ENCODE data around the gene PNMA6E. TPM values are rescaled to one million over a fixed set of nuclear protein-coding genes. Genes with fewer than 3 reads are reported as not detected.

Gene PNMA6E
- polyA plus RNA-seq, 3 donors from 2014 or later: not detected

GRCh38 chrX:153361781-153362397 lies 39.3 kb downstream of the PNMA6E start:
- H3K9me3 Mint-ChIP-seq: no peaks in the 10 kb centered on the region
- peaks cover 0 to 4% (median 0%) of the 10 kb centered on the region in 3 donors for H3K36me3 Mint-ChIP-seq
- no peak for DNase-seq
- H3K27ac Mint-ChIP-seq: no peak overlapping the region
- H3K27me3 Mint-ChIP-seq (ENCODE audit: low read depth in 3 of 3): peaks cover 0 to 5% (median 5%) of the 10 kb centered on the region in 3 donors
- H3K4me3 Mint-ChIP-seq: no peak overlapping the region
- no peaks in the 10 kb centered on the region for H3K4me1 Mint-ChIP-seq

DNA sequence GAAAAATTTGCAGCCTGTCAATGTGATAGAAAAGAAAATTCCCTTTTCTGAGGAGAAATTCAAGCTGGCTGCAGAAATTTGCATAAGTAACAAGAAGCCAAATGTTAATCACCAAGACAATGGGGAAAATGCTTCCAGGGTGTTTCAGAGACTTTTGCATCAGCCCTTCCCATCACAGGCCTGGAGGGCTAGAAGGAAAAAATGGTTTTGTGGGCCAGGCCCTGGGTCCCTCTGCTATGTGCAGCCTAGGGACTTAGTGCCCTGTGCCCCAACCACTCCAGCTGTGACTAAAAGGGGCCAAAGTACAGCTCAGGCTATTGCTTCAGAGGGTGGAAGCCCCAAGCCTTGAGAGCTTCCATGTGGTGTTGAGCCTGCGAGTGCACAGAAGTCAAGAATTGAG lies 43.3 kb downstream of the PNMA6E start:
- H3K27ac Mint-ChIP-seq: no peak overlapping the region
- DNase-seq: no peak
- H3K36me3 Mint-ChIP-seq: peaks cover 0 to 4% (median 0%) of the 10 kb centered on the region in 3 donors
- H3K4me1 Mint-ChIP-seq: no peaks in the 10 kb centered on the region
- H3K9me3 Mint-ChIP-seq: no peaks in the 10 kb centered on the region
- no peak overlapping the region for H3K4me3 Mint-ChIP-seq
- peaks cover 0 to 2% (median under 1%) of the 10 kb centered on the region in 3 donors for H3K27me3 Mint-ChIP-seq (ENCODE audit: low read depth in 3 of 3)

GRCh38 chrX:153353416-153353815 lies 47.7 kb downstream of the PNMA6E start:
- H3K36me3 Mint-ChIP-seq: peaks cover 0 to 3% (median 0%) of the 10 kb centered on the region in 3 donors
- no peaks in the 10 kb centered on the region for H3K9me3 Mint-ChIP-seq
- no peak overlapping the region for H3K4me3 Mint-ChIP-seq
- DNase-seq: no peak
- H3K27ac Mint-ChIP-seq: no peak overlapping the region
- H3K4me1 Mint-ChIP-seq: no peaks in the 10 kb centered on the region
- peaks cover 0 to 7% (median 0%) of the 10 kb centered on the region in 3 donors for H3K27me3 Mint-ChIP-seq (ENCODE audit: low read depth in 3 of 3)

- peaks cover 0 to 7% (median 0%) of the 10 kb centered on the region in 3 donors for H3K27me3 Mint-ChIP-seq (ENCODE audit: low read depth in 3 of 3)
- no peak overlapping the region for H3K27ac Mint-ChIP-seq
- no peaks in the 10 kb centered on the region for H3K4me1 Mint-ChIP-seq
- no peak for DNase-seq
- H3K36me3 Mint-ChIP-seq: peaks cover 0 to 3% (median 0%) of the 10 kb centered on the region in 3 donors
- no peak overlapping the region for H3K4me3 Mint-ChIP-seq
- H3K9me3 Mint-ChIP-seq: no peaks in the 10 kb centered on the region
Observed at GRCh38 chrX:153352858-153353257, 48.3 kb downstream of the PNMA6E start.

DNA sequence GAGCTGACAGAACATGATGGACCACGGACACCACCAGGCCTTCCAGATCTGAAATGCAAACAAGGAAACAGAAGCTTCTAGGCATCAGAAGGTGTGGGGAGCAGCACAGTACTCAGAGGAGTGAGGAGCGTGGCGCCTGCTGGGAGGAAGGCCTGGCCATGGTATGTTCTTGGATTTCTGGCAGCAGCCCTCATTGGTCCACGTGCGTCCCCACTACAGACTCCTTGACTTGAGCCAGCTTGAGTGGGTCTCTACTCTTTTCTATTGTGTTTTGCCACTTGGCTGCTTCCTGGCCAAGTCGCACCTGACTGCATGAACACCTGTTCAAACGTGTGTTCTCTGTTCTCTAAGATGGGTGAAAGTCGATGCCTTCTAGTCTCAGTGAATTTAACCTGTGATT lies 49.2 kb downstream of the PNMA6E start:
- no peaks in the 10 kb centered on the region for H3K4me1 Mint-ChIP-seq
- H3K4me3 Mint-ChIP-seq: no peak overlapping the region
- no peak for DNase-seq
- H3K9me3 Mint-ChIP-seq: no peaks in the 10 kb centered on the region
- H3K36me3 Mint-ChIP-seq: peaks cover 0 to 5% (median under 1%) of the 10 kb centered on the region in 3 donors
- no peak overlapping the region for H3K27ac Mint-ChIP-seq
- peaks cover 0 to 7% (median 0%) of the 10 kb centered on the region in 3 donors for H3K27me3 Mint-ChIP-seq (ENCODE audit: low read depth in 3 of 3)

DNA sequence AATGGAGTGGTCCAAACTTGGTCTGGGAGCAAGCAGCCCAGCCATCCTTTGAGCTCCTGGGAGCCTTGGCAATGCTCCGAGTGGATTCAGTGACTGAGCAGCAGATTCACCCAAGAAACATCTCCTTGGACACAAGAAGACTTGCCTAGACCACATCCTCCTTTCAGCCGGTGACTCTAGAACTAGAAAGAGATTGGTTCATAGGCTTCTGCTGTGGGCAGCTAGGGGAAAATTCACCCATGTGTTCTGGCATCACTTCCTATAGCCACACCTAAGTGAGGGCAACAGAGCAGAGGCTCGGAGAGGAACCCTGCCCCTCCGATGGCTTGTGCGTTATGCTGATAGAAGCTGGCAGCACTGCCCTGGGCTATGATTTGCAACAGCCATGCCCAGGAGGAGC lies 51.2 kb downstream of the PNMA6E start:
- H3K4me1 Mint-ChIP-seq: no peaks in the 10 kb centered on the region
- H3K9me3 Mint-ChIP-seq: no peaks in the 10 kb centered on the region
- no peak for DNase-seq
- no peak overlapping the region for H3K27ac Mint-ChIP-seq
- H3K36me3 Mint-ChIP-seq: peaks cover 0 to 10% (median 3%) of the 10 kb centered on the region in 3 donors
- peaks cover 0 to 11% (median 3%) of the 10 kb centered on the region in 3 donors for H3K27me3 Mint-ChIP-seq (ENCODE audit: low read depth in 3 of 3)
- no peak overlapping the region for H3K4me3 Mint-ChIP-seq

GRCh38 chrX:153348421-153348820 lies 52.7 kb downstream of the PNMA6E start:
- Mint-ChIP-seq H3K36me3 (peaks cover 0 to 14% (median 3%) of the 10 kb centered on the region in 3 donors), H3K27ac (no peak overlapping the region), H3K9me3 (no peaks in the 10 kb centered on the region), H3K4me3 (no peak overlapping the region), H3K4me1 (peaks cover 0 to 4% of the 10 kb centered on the region in 2 donors), H3K27me3 (ENCODE audit: low read depth in 3 of 3) (peaks cover 0 to 9% (median 3%) of the 10 kb centered on the region in 3 donors)
- no peak for DNase-seq

DNA sequence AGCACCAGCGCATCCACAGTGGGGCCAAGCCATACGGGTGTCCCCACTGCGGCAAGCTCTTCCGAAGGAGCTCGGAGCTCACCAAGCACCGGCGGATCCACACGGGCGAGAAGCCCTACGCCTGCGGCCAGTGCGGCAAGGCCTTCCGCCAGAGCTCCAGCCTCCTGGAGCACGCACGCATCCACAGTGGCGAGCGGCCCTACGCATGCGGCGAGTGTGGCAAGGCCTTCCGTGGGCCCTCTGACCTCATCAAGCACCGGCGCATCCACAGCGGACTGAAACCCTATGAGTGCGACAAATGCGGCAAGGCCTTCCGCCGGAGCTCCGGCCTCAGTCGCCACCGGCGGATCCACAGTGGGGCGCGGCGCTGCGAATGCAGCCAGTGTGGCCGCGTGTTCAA lies 53.6 kb downstream of the PNMA6E start:
- Mint-ChIP-seq H3K4me1 (peaks cover 0 to 12% of the 10 kb centered on the region in 2 donors), H3K27me3 (ENCODE audit: low read depth in 3 of 3) (peaks cover 0 to 10% (median 3%) of the 10 kb centered on the region in 3 donors), H3K27ac (no peak overlapping the region), H3K4me3 (no peak overlapping the region), H3K36me3 (peaks cover 0 to 14% (median 3%) of the 10 kb centered on the region in 3 donors), H3K9me3 (no peaks in the 10 kb centered on the region)
- DNase-seq: no peak

Other genes with a start within 250 kb of the PNMA6E start
- not detected for gene MAGEA1, start 222.1 kb downstream of the PNMA6E start, polyA plus RNA-seq
- not detected for gene PNMA6F, start 79.6 kb downstream of the PNMA6E start, polyA plus RNA-seq
- 1 to 10 TPM; 3.1 to 5.2 (median 3.2) TPM for gene ZNF275, start 67.2 kb downstream of the PNMA6E start, polyA plus RNA-seq
- gene ZFP92, start 10.1 kb upstream of the PNMA6E start, polyA plus RNA-seq: under 1 TPM in 2 of 3 donors, not detected in 1; 0.19 to 0.45 TPM
- under 1 TPM in 2 of 3 donors, not detected in 1; 0.64 to 0.67 TPM for gene TREX2, start 44.7 kb upstream of the PNMA6E start, polyA plus RNA-seq
- 10 to 100 TPM; 36.3 to 49.5 (median 43.2) TPM for gene HAUS7, start 69.2 kb upstream of the PNMA6E start, polyA plus RNA-seq
- not detected for gene BGN, start 93.6 kb upstream of the PNMA6E start, polyA plus RNA-seq
- gene ATP2B3, start 116.3 kb upstream of the PNMA6E start, polyA plus RNA-seq: not detected
- gene CCNQ, start 197.8 kb upstream of the PNMA6E start, polyA plus RNA-seq: 10 to 100 TPM; 36.7 to 42.8 (median 38.4) TPM
- not detected for gene DUSP9, start 245.9 kb upstream of the PNMA6E start, polyA plus RNA-seq